ENCODE data around the gene PALLD.

PALLD gene

DNA sequence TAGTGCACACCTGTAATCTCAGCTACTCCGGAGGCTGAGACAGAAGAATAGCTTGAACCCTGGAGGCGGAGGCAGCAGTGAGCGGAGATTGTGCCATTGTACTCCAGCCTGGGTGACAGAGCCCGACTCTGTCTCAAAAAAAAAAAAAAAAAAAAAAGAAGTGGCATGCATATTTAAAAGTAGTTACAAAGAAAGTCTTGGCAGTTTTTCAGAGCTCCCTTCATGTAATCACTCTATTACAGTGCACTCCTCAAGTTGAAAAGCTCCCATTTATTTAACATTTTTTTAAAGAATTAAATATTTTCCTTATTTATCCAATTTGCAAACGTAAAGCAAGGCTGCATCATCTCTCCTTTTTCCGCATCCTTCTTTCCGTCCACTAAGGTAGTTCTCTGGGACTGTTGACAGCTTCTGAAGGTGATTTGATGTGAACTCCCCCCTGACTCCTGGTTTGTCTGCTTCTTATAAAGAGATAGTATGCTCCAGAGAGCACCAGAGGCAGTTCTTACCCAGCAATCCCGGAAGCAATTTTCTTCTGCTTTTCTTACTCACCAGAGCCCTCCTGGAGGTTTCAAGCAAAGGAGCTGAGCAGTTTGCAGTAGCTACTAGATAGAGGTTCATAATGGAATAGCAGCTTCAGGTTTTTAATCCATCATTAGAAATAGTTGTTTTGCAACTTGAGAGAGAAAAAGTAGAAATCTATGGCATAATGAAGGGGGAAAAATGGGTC lies 151.0 kb downstream of the PALLD start:
- DNase-seq (ENCODE audit: low spot score) = no peak

DNA sequence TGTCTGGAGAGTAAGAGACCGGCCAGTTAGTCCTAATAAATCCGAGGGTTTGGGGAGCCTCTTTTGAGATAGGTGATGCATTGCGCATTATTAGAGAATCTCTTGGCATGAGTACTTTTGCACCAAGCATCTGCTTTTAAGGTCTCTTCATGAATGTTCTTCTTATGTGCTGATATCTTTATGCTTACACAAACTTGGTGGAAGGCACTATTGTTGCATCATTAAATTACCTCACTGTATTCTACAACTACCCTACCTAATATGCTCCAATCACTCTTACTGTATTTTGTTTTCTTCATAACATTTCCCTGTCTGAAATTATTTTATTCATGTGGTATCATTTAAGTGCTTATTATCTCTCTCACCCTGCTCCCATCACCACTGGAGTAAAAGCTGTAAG lies 151.6 kb downstream of the PALLD start:
- no peak for DNase-seq (ENCODE audit: low spot score)

DNA sequence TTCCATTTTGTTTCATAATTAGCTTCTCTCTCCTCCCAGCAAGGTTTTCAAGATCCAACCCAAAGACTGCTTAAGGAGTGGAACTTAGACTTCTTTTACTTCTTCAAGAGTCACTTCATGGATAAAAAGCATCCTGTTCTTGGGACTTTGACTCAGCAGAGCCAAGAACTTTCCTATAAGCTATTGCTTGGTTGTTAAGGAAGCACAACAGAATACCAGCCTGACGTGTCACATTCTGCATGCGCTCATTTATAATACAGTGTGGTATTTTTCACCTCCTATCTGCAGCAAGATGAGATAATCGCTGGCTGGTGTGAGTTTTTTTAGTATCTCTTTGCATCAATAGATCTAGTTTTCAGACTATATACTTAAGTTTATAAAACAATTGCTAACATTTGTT lies 152.1 kb downstream of the PALLD start:
- DNase-seq (ENCODE audit: low spot score) = no peak

DNA sequence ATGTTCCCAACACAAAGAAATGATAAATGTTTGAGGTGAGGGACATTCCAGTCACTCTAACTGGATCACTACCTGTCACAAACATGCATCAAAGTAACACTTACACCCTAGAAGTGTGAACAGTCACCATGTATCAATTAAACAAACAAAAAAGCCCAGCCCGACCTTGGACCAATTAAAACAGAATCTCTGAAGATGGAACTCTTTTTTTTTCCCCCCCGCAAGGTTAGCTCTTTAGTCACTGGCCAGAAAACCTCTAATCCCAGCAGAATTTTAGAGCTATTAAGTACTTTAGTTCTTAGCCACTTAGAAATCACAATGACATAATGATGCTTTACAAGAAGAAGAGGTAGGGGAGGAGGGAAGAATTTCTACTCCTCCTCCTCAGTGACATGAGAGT lies 154.5 kb downstream of the PALLD start:
- DNase-seq (ENCODE audit: low spot score) = no peak

DNA sequence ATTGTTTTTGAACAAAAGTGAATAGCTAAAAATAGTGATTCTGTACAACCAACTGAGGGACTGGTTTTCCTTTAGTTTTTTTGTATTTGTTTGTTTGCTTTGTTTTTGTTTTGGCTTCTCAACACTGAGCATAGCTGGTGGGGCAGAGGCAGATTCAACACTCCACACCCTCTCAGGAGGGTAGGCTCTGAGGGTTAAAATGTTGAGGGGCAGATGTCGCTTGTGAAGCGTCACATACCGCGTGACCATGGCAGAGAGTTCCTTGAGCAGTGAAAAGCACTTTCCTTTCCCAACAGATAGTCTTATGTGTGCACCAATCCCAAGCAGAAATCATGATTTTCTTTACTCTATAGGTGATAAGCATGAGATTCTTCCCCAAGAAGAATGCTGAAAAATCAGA lies 155.0 kb downstream of the PALLD start:
- no peak for DNase-seq (ENCODE audit: low spot score)

DNA sequence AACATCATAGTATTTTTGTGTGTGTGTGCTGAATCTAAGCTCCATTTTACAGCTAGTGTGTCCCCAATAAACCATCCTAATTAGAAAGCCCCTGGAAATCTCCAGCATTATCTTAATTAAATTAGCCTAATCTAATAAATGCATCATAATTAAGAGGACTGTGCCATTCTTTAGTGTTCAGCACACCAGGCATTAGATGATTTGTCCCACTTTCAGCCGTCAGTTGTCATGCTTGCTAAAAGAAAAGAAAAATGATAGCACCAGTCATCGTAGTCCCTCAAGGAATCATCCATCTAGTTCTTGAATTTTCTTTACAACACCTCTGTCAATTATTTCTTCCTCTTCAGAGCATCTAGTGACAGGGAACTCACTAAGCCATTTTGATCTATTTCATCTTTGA lies 155.9 kb downstream of the PALLD start:
- DNase-seq (ENCODE audit: low spot score) = no peak

DNA sequence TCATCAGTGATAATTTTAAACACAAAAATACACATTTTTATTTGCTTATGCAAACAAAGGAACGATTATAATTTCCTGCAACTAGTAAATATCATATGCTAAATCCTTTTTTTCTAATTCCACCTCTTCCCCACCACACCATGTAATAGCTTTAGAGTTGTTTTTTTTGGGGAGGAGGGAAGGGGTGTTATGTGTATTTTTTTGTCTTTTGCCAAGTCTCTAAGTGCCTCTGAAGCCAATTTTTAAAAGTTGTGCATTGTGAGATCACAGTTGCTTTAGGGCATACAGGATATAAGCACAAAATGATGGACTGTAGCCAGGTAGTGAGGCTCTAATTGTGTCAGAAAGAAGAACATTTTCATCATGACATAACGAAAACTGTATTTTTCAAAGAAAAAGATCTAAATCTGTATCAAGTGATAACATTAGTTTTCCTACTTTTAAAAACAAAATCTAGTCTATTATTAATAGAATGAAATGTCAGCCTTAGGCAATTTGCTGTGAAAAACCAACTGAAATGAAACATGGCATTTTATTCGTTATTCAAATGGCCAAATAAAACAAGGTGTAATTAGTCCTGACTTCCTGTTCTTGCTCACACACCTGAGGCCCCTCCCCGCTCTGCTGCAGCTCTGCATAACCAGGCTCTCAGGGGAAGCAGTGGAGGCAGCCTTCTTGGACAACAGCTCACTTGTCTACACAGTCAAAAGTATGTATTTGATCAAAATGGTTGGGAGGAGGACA lies 157.4 kb downstream of the PALLD start:
- no peak for DNase-seq (ENCODE audit: low spot score)

DNA sequence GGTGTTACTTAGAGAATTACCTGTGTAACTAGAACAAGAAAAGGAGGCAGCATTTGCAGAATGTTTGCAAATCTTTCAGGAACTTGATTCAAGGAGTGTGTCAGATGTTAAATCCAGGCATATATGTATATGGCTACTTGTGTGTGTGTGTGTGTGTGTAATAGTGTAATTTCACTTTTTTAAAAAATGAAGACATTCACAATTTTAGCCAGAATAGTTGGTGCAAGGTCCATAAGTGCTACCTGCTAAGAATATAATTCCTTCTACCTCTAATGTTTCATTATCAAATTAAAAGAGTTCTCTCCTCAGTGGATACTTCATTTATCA lies 158.0 kb downstream of the PALLD start:
- DNase-seq (ENCODE audit: low spot score) = no peak

DNA sequence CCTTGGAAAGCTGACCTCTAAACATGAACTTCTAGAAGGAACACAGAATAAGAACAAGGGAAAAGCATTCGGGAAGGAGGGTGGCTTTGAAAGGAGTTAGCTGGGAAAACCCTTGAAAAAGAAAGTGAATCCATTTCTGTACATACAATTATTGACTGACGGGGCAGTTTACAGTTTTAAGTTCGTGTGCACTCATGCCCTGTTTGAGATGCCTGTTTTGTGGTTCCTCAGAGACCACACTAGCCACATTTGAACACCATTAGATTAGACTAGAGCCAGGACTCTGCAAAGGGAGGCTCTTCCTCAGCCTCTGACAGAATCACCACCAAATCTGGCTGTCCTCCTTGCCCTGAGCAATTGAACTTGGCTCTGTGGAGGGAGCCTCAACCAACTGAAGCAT lies 158.3 kb downstream of the PALLD start:
- DNase-seq (ENCODE audit: low spot score) = no peak

DNA sequence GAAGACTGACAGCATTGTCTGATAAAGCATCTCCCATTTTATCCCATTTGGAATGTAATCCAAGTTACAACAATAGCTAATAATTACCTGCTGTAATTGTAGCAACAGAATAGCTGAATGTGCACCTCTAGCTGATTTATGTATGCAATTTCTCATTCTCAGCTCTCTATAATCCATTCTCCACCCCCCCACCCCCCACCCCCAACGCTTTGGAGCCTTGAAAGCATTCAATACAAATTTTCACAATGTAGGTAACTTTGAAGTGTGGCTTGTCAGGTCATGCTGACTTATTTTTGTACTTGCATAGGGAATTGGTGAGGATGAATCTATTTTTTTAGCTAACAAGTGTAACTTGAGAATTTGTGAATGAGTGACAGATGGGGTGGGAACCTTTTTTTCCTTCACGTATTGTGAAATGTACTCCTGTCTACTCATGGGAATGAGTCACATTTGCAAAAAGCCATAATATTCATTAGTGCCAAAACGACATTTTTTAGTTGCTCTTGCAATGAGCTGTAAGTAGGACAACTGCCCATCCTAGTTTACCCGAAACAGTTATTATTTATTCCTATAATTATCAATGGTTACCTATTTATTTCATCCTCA lies 159.3 kb downstream of the PALLD start:
- no peak for DNase-seq (ENCODE audit: low spot score)

DNA sequence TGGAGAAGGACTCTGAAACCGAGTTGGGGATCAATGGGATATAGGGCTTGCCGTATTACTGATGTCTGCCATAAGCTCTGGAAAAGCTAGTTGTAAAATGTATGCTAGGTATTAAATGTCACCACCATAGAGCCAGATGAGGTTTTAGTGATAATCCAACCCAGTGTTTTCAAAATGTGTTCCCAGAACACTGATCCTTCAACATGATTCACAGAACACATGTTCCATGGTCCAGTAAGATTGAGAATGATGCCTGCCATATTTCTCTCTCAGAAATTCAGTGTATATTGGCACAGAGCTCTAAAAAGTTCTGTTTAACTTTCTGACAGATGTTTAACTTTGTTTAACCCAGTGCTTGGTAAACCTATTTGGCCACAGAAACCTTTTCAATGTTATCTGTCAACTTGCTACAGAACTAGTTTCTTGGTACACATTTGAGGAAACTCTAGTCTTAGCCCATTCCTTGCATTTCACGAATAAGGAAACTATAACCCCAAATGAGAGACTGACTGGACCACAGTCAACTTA lies 160.2 kb downstream of the PALLD start:
- DNase-seq (ENCODE audit: low spot score) = no peak

DNA sequence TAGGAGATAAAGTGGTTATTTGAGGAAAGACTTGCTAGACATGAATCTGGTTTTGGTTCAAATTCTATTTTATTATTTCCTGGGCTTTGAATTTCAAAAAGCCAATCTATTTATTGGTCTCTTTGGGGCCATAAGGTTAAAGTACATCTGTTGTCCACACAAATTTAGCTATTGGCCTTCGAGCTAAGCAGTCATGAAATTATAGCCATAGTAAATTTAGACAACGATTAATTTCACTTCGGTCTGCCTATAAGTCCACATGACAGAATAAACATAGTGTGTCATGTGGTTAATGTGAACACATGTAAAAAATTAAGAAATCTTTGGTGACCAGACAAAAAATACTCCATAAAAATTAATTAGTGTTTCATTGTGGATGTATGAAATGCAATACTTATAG lies 161.9 kb downstream of the PALLD start:
- no peak for DNase-seq (ENCODE audit: low spot score)

DNA sequence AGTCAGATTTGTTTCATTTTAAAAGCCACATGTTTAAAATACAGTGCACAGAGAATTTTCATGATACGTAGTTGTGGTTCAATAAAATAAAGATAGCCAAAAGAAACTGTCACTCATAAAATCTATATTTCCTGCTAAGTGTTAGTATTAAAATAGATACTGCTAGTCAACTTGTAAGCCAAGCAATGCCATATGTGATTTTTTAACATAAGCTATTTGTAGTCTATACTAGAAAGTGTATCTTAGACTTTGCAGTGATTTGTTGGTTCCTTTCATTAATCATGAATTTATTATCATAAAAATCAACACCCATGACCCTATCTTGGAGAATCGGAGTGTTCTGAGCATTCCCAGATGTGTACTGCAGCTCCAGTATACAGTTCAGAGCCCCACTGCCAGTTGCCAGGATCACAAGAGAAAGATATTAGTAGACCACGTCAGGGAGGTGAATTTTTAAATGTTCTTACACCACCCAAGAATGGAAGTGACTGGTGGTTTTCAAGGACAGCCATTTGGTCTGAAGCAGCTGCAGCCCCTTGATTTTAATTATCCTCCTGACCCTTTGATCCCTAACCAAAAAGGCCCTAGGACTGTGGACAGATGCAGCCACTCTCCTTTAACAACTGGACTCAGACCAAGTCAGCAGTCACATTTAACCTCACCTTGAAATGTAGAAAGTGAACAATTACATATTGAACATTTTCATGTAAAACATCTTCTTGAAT lies 163.1 kb downstream of the PALLD start:
- no peak for DNase-seq (ENCODE audit: low spot score)

DNA sequence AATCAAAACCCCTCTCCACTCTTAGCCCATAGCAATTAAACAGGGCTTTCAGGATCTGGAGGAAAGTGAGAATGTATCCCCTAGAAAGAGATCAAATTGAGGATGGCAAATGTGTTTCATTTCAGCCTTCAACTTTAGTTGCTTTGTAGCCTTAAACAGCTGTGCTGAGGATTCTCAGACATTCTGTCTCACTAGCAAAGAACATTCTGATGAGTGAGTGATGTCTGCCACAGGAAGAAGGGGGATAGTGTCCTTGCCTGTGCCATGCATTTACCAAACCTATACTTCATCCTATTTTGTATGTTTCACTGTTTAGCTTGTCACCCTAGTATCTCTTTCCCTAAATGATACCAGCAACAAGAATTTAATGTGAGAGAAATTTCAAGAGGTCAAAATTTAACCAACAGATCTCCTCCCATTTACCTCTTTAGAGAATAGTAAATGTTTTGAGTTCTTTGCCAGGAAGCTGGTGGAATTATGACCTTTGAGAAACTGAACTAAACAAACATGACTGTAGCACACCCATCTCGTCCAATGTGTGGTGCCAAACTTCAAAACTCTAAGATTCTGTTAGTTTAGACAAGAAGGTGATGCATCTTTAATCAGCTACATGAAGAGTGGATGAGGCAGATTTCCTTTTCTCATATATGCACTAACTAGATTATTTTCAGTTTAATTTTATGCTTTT lies 165.6 kb downstream of the PALLD start:
- no peak for DNase-seq (ENCODE audit: low spot score)

DNA sequence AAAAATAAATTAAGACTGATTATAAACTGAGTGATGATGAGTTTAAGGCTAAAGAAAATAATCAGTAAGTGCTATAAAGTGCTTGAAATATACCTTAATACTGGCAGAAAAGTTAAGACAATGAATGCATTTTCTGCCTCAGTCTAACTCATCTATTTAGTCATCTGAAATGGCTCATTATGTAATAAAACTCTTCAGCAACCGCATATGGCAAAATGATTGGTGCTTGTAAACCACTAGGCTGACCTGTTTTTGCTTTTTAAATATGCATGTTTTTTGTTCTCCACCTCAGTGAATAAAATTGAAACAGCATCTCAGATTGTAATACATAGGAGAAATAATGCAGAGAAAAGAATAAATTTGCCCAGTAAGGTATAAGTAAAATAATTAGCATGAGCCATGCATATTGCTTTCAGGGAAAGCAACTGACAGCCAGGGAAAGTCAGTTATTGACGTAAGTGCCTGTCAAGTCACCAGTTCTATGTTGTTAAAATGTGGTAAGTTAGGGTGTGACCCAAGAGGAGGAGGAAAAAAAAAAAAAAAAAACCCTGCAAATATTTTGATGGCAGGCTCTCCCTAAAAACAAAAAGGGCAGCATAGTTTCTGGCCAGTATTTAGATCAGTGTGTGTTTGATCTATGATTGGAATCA lies 167.5 kb downstream of the PALLD start:
- no peak for DNase-seq (ENCODE audit: low spot score)

DNA sequence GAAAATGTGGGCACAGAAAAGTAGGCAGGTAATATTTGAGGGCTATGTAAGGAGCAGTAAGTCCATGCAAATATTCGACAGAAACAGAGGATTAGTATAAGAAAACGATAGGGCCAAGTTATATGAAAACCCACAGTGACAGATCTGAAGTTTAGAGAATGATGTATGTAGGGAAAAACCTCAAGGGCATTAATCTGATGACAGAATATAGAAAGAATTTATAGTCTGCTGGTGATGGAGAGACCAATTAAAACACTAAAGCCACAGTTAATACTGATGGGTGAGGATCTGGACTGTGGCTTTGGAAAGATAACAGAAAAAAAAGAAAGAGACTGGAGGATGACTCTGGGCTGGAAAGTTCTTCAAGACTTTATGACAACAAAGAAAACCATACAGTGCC lies 169.7 kb downstream of the PALLD start:
- DNase-seq (ENCODE audit: low spot score) = no peak

DNA sequence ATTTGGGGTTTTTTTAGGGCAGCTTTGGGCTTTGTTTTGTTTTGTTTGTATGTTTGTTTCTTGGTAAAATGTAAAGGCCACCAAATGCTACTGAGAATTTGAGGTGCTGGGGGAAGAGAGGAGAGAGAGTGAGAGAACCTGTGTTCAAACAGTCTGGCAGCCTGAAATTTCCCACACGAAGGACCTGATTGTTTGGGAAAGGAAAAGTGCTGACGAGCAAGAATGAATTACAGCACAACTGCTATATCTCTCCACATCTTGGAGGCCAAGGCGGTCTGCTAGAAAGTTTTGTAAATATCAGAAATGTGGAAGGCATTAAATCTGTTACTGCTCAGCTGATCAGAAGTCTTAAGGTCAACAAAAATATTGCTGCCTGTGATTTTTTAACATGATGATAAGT lies 170.5 kb downstream of the PALLD start:
- DNase-seq (ENCODE audit: low spot score) = no peak

DNA sequence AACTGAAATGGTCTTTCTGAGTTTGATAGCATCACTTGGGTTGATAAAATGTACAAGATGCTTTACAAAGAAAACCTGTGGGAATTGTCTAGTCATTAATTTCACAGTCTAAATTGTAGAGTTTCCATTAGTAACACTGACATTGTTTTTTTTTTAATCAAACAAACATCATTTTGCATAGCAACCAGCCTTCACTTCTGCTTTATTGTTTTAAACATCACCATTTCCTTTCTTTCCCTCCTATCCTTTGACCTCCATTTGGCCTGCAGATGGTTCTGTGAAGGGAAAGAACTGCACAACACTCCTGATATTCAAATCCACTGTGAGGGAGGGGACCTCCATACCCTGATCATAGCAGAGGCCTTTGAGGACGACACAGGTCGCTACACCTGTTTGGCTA lies 171.1 kb downstream of the PALLD start:
- DNase-seq (ENCODE audit: low spot score) = no peak

DNA sequence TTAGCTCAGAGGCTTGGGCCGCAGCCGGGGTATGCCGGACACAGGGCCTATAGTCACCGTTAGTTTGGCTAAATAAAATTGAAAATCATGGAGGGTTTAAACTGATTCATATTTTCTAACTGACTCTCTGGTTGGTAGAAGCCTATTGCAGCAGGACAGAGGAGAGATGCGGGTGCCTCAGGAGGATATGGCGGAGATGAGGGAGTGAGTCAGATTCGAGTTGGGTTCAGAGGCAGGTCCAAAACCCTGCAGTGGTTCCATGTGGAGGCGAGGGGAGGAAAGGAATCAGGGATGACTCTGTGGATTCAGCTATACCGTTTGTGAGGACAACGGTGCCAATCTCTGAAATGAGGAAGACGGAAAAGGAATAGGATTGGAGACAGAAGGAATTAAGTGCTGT lies 176.6 kb downstream of the PALLD start:
- DNase-seq (ENCODE audit: low spot score) = no peak

DNA sequence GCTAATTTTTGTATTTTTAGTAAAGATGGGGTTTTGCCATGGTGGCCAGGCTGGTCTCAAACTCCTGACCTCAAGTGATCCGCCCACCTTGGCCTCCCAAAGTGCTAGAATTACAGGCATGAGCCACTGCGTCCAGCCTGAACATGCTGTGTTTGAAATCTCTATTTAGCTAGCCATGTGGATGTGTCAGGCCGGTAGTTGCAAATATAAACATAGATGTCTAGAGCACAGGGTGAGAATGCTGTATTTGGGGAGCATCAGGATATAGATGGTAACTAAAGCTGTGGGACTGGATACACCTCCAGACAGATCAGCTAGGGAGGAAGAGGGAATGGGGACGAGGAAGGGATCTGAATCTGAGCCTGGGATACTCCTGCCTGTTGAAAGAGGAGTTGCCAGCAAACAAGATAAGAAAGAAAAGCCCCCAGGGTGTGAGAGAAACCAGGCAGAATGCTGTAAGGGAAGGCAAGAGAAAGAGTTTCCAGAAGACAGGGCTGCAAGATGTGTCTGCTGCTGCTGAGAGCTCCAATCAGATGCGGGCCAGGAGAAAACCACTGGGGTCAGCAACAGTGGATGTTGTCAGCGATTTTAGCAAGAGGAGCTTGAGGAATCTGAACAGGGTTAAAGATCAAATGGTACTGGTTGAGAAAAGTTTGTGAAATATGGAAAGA lies 177.4 kb downstream of the PALLD start:
- no peak for DNase-seq (ENCODE audit: low spot score)

DNA sequence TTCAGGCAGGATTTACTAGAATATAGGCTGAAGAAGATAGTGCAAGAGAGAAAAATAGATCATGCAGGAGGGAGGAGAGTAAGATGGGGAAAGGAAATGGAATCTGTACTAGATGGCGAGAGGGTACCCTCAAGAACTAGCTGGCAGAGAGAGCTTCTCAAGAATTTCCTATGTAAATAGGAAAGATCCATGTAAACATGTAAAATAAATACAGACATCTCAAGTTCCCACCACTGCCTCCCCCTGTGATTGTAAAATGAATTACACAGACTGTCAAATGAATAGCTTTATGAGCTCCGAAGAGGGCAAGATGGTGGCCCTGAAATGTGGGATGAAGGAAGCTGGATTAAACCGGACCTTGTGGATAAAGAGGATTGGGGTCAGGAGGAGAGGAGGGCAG lies 178.0 kb downstream of the PALLD start:
- DNase-seq (ENCODE audit: low spot score) = no peak
